OCI-M2 (cell line): ENCODE data around the gene DBI.
"Not testable (repeated sequence)": the region's sequence is repeated elsewhere in the genome, so short reads cannot be mapped to it uniquely, and the experiment has no call there.

Source experiments
- DNase-seq: peaks from one replicate; lab custom pipeline; 2025; ENCODE audit not compliant: unreplicated experiment; lab: John Stamatoyannopoulos, UW

Gene DBI

GRCh38 chr2:119364798-119365197 is 2.0 kb upstream of the DBI start:
- no peak for DNase-seq

- no peak for DNase-seq
Measured at GRCh38 chr2:119365436-119365835, 1.3 kb upstream of the DBI start.

GRCh38 chr2:119366161-119366648 is 572 bp upstream of the DBI start:
- no peak for DNase-seq

GRCh38 chr2:119367472-119368099 is 809 bp downstream of the DBI start:
- DNase-seq: no peak

GRCh38 chr2:119369845-119370244 is 3.1 kb downstream of the DBI start:
- no peak for DNase-seq

GRCh38 chr2:119371111-119371510 is 4.3 kb downstream of the DBI start:
- DNase-seq: no peak

- DNase-seq: no peak
Measured at GRCh38 chr2:119372778-119373568, 6.2 kb downstream of the DBI start.

- DNase-seq: not testable (repeated sequence)
Measured at GRCh38 chr2:119373907-119374745, 7.3 kb downstream of the DBI start.

- not testable (repeated sequence) for DNase-seq
Measured at GRCh38 chr2:119376406-119376805, 9.6 kb downstream of the DBI start.

- DNase-seq: no peak
Measured at GRCh38 chr2:119376810-119377209, 10.0 kb downstream of the DBI start.

- DNase-seq: peak; percentile 17
Measured at GRCh38 chr2:119377294-119377992, 10.7 kb downstream of the DBI start.

- DNase-seq: no peak
Measured at GRCh38 chr2:119377993-119378345, 11.2 kb downstream of the DBI start.

GRCh38 chr2:119378566-119378965 is 11.8 kb downstream of the DBI start:
- DNase-seq: no peak

- DNase-seq: no peak
Measured at GRCh38 chr2:119383410-119384140, 16.8 kb downstream of the DBI start.

GRCh38 chr2:119384971-119385370 is 18.2 kb downstream of the DBI start:
- DNase-seq: no peak

GRCh38 chr2:119385466-119385865 is 18.7 kb downstream of the DBI start:
- DNase-seq: no peak

- no peak for DNase-seq
Measured at GRCh38 chr2:119387381-119388129, 20.8 kb downstream of the DBI start.

- DNase-seq: no peak
Measured at GRCh38 chr2:119389615-119390306, 23.0 kb downstream of the DBI start.
